Measurements from ENCODE around the gene KCNK17. TPM values are rescaled to one million over a fixed set of nuclear protein-coding genes. Genes with fewer than 3 reads are reported as not detected.

The KCNK17 gene
- total RNA-seq, 1 experiment from 2014 or later, result not detected

DNA sequence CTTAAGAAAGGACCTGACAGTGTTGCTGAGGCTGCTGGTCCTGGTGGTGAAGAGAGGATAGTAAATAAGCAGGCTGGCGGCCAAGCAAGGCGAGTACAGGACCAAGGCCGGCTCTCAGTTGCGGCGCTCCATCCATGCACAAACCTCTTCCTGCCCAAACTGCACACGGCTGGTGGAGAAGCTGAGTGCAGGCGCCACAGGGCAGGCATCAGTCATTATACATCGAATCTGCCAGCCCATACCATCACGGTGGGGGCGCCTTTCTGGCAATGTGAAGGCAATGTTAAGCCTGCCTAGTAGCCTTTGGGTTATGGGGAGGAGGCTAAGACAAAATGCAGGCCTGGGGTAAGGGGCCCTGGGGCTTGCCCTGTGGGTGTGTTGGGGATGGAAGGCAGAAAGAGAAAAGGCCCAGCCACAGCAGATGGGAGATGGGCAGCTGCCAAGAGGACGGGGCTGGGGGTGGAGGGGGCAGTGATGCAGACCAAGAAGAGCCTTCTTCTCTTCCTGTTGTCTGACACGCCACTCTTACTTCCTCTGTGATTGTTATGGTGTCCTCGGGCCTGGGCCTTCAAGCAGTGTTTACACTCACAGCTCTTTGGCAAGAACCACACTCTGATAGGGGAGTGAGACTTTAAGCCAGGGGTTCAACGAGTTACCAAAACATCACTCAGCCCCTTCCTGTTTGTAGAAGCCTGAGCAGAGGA is 28.6 kb upstream of the KCNK17 start (continued):
- TF ChIP-seq YY1 (IDR thresholded peaks at IDR 0.05; ENCODE audit: extremely low read depth, insufficient replicate concordance, low read depth, low read length) (no peak), EGR1 (IDR thresholded peaks at IDR 0.05; ENCODE audit: low read depth) (no peak)
- TF ChIP-seq, protein P1, sequence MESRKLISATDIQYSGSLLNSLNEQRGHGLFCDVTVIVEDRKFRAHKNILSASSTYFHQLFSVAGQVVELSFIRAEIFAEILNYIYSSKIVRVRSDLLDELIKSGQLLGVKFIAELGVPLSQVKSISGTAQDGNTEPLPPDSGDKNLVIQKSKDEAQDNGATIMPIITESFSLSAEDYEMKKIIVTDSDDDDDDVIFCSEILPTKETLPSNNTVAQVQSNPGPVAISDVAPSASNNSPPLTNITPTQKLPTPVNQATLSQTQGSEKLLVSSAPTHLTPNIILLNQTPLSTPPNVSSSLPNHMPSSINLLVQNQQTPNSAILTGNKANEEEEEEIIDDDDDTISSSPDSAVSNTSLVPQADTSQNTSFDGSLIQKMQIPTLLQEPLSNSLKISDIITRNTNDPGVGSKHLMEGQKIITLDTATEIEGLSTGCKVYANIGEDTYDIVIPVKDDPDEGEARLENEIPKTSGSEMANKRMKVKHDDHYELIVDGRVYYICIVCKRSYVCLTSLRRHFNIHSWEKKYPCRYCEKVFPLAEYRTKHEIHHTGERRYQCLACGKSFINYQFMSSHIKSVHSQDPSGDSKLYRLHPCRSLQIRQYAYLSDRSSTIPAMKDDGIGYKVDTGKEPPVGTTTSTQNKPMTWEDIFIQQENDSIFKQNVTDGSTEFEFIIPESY (IDR thresholded peaks at IDR 0.05; ENCODE audit: extremely low read depth, insufficient replicate concordance, low read length), result no peak
- TF ChIP-seq, protein P2, sequence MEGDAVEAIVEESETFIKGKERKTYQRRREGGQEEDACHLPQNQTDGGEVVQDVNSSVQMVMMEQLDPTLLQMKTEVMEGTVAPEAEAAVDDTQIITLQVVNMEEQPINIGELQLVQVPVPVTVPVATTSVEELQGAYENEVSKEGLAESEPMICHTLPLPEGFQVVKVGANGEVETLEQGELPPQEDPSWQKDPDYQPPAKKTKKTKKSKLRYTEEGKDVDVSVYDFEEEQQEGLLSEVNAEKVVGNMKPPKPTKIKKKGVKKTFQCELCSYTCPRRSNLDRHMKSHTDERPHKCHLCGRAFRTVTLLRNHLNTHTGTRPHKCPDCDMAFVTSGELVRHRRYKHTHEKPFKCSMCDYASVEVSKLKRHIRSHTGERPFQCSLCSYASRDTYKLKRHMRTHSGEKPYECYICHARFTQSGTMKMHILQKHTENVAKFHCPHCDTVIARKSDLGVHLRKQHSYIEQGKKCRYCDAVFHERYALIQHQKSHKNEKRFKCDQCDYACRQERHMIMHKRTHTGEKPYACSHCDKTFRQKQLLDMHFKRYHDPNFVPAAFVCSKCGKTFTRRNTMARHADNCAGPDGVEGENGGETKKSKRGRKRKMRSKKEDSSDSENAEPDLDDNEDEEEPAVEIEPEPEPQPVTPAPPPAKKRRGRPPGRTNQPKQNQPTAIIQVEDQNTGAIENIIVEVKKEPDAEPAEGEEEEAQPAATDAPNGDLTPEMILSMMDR (IDR thresholded peaks at IDR 0.05 in 2 of 3, conservative IDR thresholded peaks at IDR 0.05 in 1 of 3; ENCODE audit: borderline replicate concordance in 1 of 3, insufficient read depth in 1 of 3, low read depth in 2 of 3, low read length in 2 of 3), result no peak

DNA sequence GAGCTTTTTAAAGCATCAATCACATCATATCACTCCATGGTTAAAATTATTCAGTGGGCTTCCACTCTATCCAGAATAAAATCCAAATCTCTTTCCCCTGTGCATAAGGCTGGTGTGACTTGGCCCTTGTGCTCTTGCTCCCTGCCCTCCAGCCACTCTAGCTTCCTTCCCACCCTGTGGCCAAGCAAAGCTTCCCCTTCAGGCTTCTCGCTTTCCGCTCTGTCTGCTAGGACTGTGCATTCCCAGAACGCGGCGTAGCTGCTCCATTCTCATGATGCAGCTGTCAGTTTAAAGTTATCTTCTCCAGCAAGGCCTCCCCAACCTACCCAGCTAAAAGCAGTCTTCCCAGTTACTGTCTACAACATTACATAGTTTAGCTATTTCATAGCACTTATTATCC is 27.7 kb upstream of the KCNK17 start:
- no peaks in the 10 kb centered on the region for H3K36me3 ChIP-seq (ENCODE audit: control insufficient read depth in 1 of 2, insufficient read depth in 2 of 2, low read length in 2 of 2)
- intact Hi-C loops (cut with micrococcal nuclease), result loop anchor here (10.0 kb wide), 1 partner anchor 1503 kb away; no protein-coding TSS in a partner anchor
- DNase-seq (ENCODE audit: low read depth, low spot score) (no peak), ATAC-seq (no peak)
- H3K4me3 ChIP-seq (replicated peaks in 1 of 2; ENCODE audit: low read depth in 1 of 2, low read length in 2 of 2), result no peak overlapping the region
- no peaks in the 10 kb centered on the region for H3K9me2 ChIP-seq (ENCODE audit: insufficient read depth)
- H3K79me2 ChIP-seq (ENCODE audit: insufficient read depth, low read length), result no peaks in the 10 kb centered on the region
- no peaks in the 10 kb centered on the region for H3K4me1 ChIP-seq (ENCODE audit: control insufficient read depth in 1 of 2, insufficient read depth in 2 of 2, low read length in 2 of 2)
- H3K9ac ChIP-seq (ENCODE audit: low read length), result no peak overlapping the region
- H3K27me3 ChIP-seq (ENCODE audit: insufficient read depth, low read length), result peaks cover 34% of the 10 kb centered on the region
- CTCF ChIA-PET, result no interaction called here
- H3K9me3 ChIP-seq (ENCODE audit: control insufficient read depth in 1 of 2, insufficient read depth in 1 of 2, low read depth in 1 of 2, low read length in 2 of 2), result no peaks in the 10 kb centered on the region
- TF ChIP-seq, protein P3, sequence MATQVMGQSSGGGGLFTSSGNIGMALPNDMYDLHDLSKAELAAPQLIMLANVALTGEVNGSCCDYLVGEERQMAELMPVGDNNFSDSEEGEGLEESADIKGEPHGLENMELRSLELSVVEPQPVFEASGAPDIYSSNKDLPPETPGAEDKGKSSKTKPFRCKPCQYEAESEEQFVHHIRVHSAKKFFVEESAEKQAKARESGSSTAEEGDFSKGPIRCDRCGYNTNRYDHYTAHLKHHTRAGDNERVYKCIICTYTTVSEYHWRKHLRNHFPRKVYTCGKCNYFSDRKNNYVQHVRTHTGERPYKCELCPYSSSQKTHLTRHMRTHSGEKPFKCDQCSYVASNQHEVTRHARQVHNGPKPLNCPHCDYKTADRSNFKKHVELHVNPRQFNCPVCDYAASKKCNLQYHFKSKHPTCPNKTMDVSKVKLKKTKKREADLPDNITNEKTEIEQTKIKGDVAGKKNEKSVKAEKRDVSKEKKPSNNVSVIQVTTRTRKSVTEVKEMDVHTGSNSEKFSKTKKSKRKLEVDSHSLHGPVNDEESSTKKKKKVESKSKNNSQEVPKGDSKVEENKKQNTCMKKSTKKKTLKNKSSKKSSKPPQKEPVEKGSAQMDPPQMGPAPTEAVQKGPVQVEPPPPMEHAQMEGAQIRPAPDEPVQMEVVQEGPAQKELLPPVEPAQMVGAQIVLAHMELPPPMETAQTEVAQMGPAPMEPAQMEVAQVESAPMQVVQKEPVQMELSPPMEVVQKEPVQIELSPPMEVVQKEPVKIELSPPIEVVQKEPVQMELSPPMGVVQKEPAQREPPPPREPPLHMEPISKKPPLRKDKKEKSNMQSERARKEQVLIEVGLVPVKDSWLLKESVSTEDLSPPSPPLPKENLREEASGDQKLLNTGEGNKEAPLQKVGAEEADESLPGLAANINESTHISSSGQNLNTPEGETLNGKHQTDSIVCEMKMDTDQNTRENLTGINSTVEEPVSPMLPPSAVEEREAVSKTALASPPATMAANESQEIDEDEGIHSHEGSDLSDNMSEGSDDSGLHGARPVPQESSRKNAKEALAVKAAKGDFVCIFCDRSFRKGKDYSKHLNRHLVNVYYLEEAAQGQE (IDR thresholded peaks at IDR 0.05; ENCODE audit: low read depth), result no peak
- TF ChIP-seq EGR1 (IDR thresholded peaks at IDR 0.05; ENCODE audit: low read depth) (no peak), ZNF274 (IDR thresholded peaks at IDR 0.05; ENCODE audit: low read depth, low read length) (no peak), TCF7L2 (IDR thresholded peaks at IDR 0.05; ENCODE audit: borderline replicate concordance, extremely low read depth, insufficient read depth, insufficient read length) (no peak), EZH2 (IDR thresholded peaks at IDR 0.05) (no peak), YY1 (IDR thresholded peaks at IDR 0.05; ENCODE audit: extremely low read depth, insufficient replicate concordance, low read depth, low read length) (no peak), FOSL1 (IDR thresholded peaks at IDR 0.05; ENCODE audit: low read depth) (no peak), SIN3A (IDR thresholded peaks at IDR 0.05; ENCODE audit: low read depth) (no peak)
- TF ChIP-seq, protein P1 (IDR thresholded peaks at IDR 0.05; ENCODE audit: extremely low read depth, insufficient replicate concordance, low read length), result no peak
- TF ChIP-seq, protein P4, sequence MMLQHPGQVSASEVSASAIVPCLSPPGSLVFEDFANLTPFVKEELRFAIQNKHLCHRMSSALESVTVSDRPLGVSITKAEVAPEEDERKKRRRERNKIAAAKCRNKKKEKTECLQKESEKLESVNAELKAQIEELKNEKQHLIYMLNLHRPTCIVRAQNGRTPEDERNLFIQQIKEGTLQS (IDR thresholded peaks at IDR 0.05), result no peak
- RAD21 ChIA-PET (ENCODE audit: low non-redundant PET in 1 of 2, low total read pairs in 2 of 2, uncharacterized antibody in 2 of 2, unreplicated experiment in 2 of 2), result no interaction called here
- H4K20me1 ChIP-seq (ENCODE audit: insufficient read depth), result no peaks in the 10 kb centered on the region
- no peak overlapping the region for H3K4me2 ChIP-seq (ENCODE audit: low read length)
- no TSS peak for BruUV-seq (replicated peaks)
- H2AFZ ChIP-seq (ENCODE audit: low read depth, low read length, poor library complexity, severe bottlenecking), result no peak overlapping the region
- POLR2A ChIA-PET, result no interaction called here
- H3K27ac ChIP-seq (ENCODE audit: low read depth, low read length), result no peak overlapping the region
